ENCODE results near the gene CATSPERE. TPM values are rescaled to one million over a fixed set of nuclear protein-coding genes. Genes with fewer than 3 reads are reported as not detected.
"Not testable (repeated sequence)": the region's sequence is repeated elsewhere in the genome, so short reads cannot be mapped to it uniquely, and the experiment has no call there.

Gene CATSPERE
- total and polyA plus RNA-seq, 10 of the 15 experiments (the other 5 are each of a cell fraction or from before 2014, with no cell fraction given) = 0.04 to 0.24 (median 0.17) TPM; not detected in 3

- TF ChIP-seq CUX1 (IDR thresholded peaks at IDR 0.05; ENCODE audit: insufficient replicate concordance, low read depth, low read length) = no peak
Observed at GRCh38 chr1:244660595-244660994, 199.5 kb downstream of the CATSPERE start (continued).

GRCh38 chr1:244661569-244662312 is 200.7 kb downstream of the CATSPERE start:
- CTCF ChIA-PET; SMC1A ChIA-PET (ENCODE audit: uncharacterized antibody, unreplicated experiment); H3K9me3 ChIP-seq (replicated peaks; ENCODE audit: control insufficient read depth, insufficient read depth, low read length); RAD21 ChIA-PET (ENCODE audit: unreplicated experiment); H3K4me2 ChIP-seq (ENCODE audit: control insufficient read depth, insufficient read depth); in situ Hi-C loops (cut with MboI); H4K20me1 ChIP-seq (ENCODE audit: control insufficient read depth, insufficient read depth); H3K27me3 ChIP-seq (replicated peaks in 1 of 2; ENCODE audit: control insufficient read depth in 2 of 2, insufficient read depth in 2 of 2, low read length in 1 of 2); H3K79me2 ChIP-seq (ENCODE audit: control insufficient read depth, insufficient read depth, low read length); H2AFZ ChIP-seq (ENCODE audit: control insufficient read depth, low read depth, low read length); H3K9ac ChIP-seq (ENCODE audit: control insufficient read depth, insufficient read depth, low read length); intact Hi-C loops (cut with micrococcal nuclease; ENCODE audit: unreplicated experiment); DNase-seq (ENCODE audit: low read depth, low spot score); BruUV-seq (replicated peaks); H3K36me3 ChIP-seq (ENCODE audit: control insufficient read depth in 2 of 2, insufficient read depth in 2 of 2, low read length in 1 of 2); H3K4me1 ChIP-seq (ENCODE audit: control insufficient read depth, insufficient read depth, low read length); POLR2A ChIA-PET; ATAC-seq; FAIRE-seq; H3K4me3 ChIP-seq; H3K27ac ChIP-seq (ENCODE audit: control insufficient read depth, insufficient read depth): not testable (repeated sequence)
- 75% methylated on average over 2 of the region's 4 CpGs for WGBS (ENCODE audit: insufficient coverage, insufficient replicate concordance, low lambda C conversion rate, missing lambda C conversion rate)

All from GM12878 (cell line).